NK-92 (cell line): ENCODE results near the gene RND2.
"Not testable (repeated sequence)": the region's sequence is repeated elsewhere in the genome, so short reads cannot be mapped to it uniquely, and the experiment has no call there.

ENCODE experiments used
- DNase-seq: peaks from one replicate; lab custom pipeline; 2025; ENCODE audit not compliant: unreplicated experiment; lab: John Stamatoyannopoulos, UW

Gene RND2, protein sequence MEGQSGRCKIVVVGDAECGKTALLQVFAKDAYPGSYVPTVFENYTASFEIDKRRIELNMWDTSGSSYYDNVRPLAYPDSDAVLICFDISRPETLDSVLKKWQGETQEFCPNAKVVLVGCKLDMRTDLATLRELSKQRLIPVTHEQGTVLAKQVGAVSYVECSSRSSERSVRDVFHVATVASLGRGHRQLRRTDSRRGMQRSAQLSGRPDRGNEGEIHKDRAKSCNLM

GRCh38 chr17:43024407-43025289 lies at the start of gene RND2:
Gene RND2, plus strand, starts transcription at chr17:43025231. Its CDS starts 117 bp downstream, at chr17:43025348.
- DNase-seq: no peak

DNA sequence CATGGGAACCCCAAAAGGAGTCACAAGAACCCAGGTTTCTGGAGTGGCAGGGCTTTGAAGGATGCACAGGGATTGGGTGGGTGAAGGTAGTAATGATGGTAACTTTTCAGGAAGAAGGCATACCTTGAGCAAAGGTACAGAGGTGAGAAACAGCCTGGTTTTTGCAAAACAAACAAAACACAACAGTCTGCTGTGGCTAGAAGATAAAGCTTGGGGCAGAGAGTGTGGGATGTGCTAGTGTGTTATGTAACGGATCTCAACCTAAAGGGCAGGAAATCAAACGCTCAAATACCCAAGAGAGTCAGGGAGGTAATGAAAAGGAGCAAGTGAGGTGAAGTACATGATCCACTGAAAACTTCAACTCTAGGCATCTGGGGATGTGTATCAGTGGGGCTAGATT lies 49.8 kb upstream of the RND2 start:
- DNase-seq: no peak

DNA sequence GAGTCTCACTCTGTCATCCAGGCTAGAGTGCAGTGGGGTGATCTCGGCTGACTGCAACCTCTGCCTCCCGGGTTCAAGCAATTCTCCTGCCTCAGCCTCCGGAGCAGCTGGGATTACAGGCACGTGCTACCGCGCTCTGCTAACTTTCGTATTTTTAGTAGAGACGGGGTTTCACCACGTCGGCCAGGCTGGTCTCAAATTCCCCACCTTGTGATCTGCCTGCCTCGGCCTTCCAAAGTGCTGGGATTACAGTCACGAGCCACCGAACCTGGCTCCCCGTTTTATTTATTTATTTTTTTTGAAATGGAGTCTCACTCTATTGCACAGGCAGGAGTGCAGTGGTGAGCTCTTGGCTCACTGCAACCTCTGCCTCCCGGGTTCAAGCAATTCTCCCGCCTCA lies 49.3 kb upstream of the RND2 start:
- not testable (repeated sequence) for DNase-seq

DNA sequence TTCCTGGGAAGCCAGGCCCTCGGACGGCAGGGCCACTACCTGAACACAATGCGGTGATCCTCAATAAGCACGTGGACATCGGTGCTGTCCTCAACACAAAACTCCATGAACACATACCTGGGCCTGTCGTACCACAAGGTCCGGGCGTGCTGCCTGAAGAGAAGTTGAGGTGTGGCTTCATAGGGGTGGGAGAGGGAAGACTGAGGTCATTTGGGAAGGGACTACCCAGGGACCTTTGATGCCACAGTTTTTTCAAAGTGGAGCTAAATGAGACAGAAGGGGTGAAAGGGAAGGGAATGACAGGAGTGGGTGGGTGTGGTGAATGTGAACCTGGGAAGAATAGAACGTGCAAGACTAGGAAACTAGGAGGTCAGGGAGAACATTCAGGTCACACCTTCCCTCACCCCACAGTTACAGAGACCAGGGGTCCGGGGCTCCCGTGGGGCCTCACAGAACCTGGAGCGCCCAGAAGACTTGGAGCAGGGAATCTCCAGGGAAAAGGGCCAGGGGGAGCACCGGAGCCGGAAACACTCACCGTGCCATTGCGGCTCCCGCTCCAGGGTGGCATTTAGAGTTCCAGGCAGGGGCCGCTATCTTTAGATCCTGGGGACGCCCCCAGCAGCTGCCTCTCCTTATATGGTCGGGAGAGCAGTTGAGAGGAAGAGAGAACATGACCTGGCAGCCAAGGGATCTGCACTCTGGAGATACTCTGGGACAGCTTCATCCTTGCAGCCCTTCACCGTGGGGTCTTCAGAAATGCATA lies 45.3 kb upstream of the RND2 start, which contains the start of gene PTGES3L:
TSS of gene PTGES3L (minus strand) at position 570 of the 763 bp plus-strand sequence. CDS start at position 543, 27 bp downstream.
- no peak for DNase-seq

DNA sequence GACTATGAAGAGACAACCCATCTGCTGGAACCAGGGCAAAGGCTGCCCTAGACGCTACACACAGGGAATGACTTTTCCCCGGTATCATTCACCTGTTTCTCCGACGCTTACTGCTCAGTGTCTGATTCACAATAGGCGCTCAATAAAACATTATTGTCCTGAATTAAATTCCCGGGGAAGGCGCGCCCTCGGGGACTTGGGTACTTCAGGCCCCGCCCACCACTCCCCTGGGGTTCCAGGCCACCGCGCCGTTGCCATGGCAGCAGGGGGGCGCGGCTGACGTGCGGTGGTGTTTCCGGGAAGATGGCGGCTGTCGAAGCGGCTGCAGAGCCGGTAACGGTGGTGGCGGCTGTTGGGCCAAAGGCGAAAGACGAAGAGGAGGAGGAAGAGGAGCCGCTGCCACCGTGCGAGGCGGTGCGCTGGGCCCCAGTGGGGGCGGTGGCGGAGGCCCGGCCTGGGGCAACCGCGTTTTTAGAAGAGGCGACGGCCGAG lies 44.7 kb upstream of the RND2 start, which contains the start of gene RUNDC1:
TSS of gene RUNDC1 (plus strand) at position 292 of the 492 bp plus-strand sequence. CDS start at position 304, 12 bp downstream.
- peak; percentile 59 for DNase-seq

DNA sequence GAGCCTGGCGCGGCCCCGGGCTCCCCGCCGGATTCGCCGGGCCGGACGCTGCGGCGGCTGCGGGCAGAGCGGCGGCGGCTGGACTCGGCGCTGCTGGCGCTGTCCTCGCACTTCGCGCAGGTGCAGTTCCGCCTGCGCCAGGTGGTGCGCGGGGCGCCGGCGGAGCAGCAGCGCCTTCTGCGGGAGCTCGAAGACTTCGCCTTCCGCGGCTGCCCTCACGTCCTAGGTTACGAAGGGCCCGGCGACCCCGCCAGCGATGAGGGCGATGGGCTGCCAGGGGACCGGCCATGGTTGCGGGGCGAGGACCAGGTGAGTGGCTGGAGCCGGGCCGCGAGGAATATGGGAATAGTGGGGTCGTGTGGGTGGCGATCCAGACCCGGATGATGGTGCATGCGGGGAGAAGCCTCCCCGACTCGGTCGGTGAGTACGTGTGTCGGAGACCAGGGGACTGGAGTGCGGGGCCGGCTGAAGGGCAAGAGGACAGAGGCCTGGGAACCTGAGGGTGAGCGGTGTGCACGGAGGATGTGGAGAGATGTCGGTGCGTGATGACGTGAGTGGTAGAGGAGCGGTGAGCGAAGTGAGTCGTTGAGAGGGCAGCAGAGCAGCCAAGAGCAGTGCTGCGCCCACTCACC lies 44.1 kb upstream of the RND2 start:
- no peak for DNase-seq

GRCh38 chr17:42982266-42982665 lies 42.8 kb upstream of the RND2 start:
- no peak for DNase-seq

- no peak for DNase-seq
These were observed 39.8 kb upstream of the RND2 start for GRCh38 chr17:42985225-42985624.

DNA sequence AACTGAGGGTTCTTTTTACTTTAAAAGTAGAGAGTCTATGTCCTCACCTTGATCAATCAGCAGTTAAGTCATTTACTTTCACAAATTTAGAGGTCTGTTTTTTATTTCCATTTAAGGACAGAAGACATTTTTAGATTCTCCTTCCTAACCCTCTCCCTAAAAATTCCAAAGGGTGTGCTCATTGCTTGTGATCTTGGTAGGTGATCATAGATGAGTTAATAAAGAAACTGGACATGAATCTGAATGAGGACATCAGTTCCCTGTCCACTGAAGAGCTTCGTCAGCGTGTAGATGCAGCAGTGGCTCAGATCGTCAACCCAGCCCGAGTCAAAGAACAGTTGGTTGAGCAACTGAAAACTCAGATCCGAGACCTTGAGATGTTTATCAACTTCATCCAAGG lies 35.9 kb upstream of the RND2 start:
- no peak for DNase-seq

DNA sequence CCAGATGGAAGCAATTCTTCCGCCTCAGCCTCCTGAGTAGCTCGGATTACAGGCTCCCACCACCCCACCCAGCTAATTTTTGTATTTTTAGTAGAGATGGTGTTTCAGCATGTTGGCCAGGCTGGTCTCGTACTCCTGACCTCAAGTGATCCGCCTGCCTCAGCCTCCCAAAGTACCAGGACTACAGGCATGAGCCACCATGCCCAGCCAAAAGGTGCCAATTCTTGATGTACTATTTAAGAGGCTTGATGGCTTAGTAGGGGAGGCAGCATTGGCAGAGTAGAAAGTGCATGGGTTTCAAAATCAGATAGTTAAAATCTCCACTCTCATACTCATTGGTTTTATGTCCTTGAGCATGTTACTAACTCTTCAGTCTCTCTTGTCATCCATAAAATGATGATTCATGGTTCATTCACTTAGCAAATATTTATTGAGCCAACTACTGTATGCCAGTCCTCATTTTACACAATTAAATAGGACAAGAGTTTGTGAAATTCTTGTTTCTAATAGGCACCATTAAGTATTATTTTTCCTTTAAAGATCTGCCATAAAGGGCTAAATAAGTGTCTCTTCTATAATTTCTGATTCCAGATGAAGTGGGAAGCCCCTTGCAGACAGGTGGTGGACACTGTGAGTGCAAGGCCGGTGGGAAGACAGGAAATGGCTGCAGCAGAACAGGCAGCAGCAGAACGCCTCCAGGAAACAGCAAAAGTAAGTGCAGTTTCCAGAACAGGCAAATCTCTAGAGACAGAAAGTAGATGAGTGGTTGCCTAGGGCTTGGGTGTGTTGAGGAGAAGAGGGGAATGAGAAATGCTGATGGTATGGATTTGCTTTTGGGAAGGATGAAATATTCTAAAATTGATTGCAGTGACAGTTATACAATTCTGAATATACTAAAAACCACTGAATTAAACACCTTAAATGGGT lies 35.0 kb upstream of the RND2 start:
- DNase-seq: no peak

DNA sequence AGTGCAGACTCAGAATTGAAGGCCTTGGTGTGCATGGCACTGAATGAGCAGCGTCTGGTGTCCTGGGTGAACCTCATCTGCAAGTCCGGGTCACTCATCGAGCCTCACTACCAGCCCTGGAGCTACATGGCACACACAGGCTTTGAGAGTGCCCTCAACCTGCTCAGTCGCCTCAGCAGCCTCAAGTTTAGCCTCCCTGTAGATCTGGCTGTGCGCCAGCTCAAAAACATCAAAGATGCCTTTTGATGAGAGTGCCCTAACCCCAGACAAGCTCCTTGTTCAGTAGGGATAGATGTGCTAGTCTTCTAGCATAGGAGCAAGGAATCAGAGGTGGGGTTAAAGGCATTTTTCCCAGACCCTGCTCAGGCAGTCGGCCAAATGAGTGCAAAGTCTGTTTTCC lies 33.6 kb upstream of the RND2 start:
- DNase-seq: no peak

- no peak for DNase-seq
These were observed 32.2 kb upstream of the RND2 start for GRCh38 chr17:42992872-42993271.

GRCh38 chr17:42993913-42994312 lies 31.1 kb upstream of the RND2 start:
- not testable (repeated sequence) for DNase-seq

DNA sequence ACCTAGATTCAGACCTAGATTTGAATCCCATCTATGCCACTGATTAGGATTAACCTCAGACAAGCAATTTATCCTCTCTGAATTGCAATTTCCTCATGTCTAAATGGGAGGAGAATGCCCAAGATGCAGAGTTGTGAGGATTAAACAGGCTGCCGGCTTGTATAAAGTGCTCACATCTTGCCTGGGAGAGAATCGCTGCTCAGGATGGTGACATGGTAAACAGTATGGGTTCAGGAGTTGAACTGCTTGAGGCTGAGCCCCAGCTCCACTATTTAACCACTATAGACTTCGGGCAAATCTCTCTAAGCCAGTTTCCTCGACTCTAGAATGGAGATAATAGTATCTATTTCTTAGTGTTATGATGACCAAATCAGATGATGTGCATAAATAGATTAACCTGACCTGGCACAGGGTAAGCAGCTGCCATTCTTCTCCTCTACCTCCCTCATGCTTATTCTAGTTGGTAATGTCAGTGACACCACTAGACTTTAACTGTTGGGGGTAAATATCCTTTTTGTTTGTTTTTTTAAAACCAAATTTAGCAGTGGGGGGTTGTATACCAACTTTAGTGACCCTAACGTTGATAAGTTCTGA lies 27.5 kb upstream of the RND2 start:
- no peak for DNase-seq

GRCh38 chr17:42997984-42998938 lies 26.8 kb upstream of the RND2 start, which contains the start of gene RPL27:
Gene RPL27, plus strand, starts transcription at chr17:42998419. Its CDS starts 332 bp downstream, at chr17:42998751.
- DNase-seq: peak; percentile 91

DNA sequence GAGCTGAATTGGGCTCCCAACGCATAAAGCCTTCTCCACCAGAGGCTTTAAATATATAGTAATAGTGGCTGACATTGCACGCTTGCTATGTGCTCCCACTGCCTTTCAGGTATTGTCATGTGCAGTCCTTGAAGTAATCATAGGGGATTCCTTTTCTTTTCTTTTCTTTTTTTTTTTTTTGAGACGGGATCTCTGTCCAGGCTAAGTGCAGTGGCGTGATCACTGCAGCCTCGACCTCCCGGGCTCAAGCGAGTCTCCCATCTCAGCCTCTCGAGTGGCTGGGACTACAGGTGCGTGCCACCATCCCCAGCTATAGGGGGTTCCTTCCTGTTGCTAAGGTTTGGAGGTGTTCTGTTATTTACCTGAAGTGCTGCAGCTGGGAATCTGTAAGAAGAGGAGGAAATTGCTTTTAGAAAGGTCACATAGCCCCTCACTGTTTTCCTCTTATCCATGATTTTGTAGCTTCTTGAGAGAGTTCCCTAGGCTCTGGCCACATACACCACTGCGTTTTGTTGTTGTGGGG lies 26.0 kb upstream of the RND2 start:
- no peak for DNase-seq

GRCh38 chr17:43000894-43001293 lies 24.1 kb upstream of the RND2 start:
- DNase-seq: not testable (repeated sequence)
